PC-3 (cell line): ENCODE data around the gene TSPAN32. TPM values are rescaled to one million over a fixed set of nuclear protein-coding genes. Genes with fewer than 3 reads are reported as not detected.

ENCODE experiments used
- ATAC-seq: fragments of 200-7000 bp; cut with Tn5 transposase; 2 replicates; pipeline ENCODE4 v1.9.1; 2020; ENCODE audit warnings: mild to moderate bottlenecking, moderate library complexity
- BruUV-seq: library from RNA; stranded (reverse); fragments of 400-500 nt; replicated peaks from 2 replicates; lab custom pipeline; 2021; lab: Mats Ljungman, UMichigan
- CTCF ChIA-PET: fragments of 300-600 bp; sonication (Branson Sonifier 250); formaldehyde crosslinking; loops from one replicate; lab custom pipeline; 2022; ENCODE audit warnings: antibody characterized with exemption; lab: Charles Lee
- POLR2A ChIA-PET: fragments of 300-600 bp; sonication (Branson Sonifier 250); formaldehyde crosslinking; loops from one replicate; lab custom pipeline; 2022; ENCODE audit warnings: antibody characterized with exemption; ENCODE audit not compliant: unreplicated experiment; lab: Charles Lee
- DNase-seq: peaks from one replicate; pipeline ENCODE4 v3.0.0-alpha.2; 2015
- H2AFZ ChIP-seq: fragments of 300-600 bp; sonication (generic); 2 replicates; pipeline ENCODE4 v1.6.0; 2016; ENCODE audit warnings: antibody characterized with exemption, low read length
- H3F3A ChIP-seq: fragments of 300-600 bp; sonication (generic); one replicate; pipeline ENCODE4 v1.6.0; 2017; ENCODE audit warnings: antibody characterized with exemption, low read length, control low read depth, mild to moderate bottlenecking; ENCODE audit not compliant: unreplicated experiment
- H3K27ac ChIP-seq: fragments of 300-600 bp; sonication (generic); 2 replicates; pipeline ENCODE4 v1.5.1; 2016; ENCODE audit warnings: mild to moderate bottlenecking, low read length
- H3K27me3 ChIP-seq: fragments of 300-600 bp; sonication (generic); 2 replicates; pipeline ENCODE4 v1.6.1; 2016; ENCODE audit warnings: low read length, mixed read lengths
- H3K36me3 ChIP-seq: fragments of 300-600 bp; sonication (generic); 2 replicates; pipeline ENCODE4 v1.6.1; 2016; ENCODE audit warnings: low read depth, mixed run types, low read length, mixed read lengths
- H3K4me1 ChIP-seq: fragments of 300-600 bp; sonication (generic); 2 replicates; pipeline ENCODE4 v1.5.1; 2016; ENCODE audit warnings: low read length; ENCODE audit not compliant: insufficient read depth
- H3K4me2 ChIP-seq: fragments of 300-600 bp; sonication (generic); 2 replicates; pipeline ENCODE4 v1.6.0; 2016; ENCODE audit warnings: low read length
- H3K4me3 ChIP-seq: fragments of 300-600 bp; sonication (generic); 2 replicates; pipeline ENCODE4 v1.5.1; 2016; ENCODE audit warnings: mild to moderate bottlenecking, low read length, mixed read lengths
- H3K79me2 ChIP-seq: fragments of 300-600 bp; sonication (generic); 2 replicates; pipeline ENCODE4 v1.6.1; 2017; ENCODE audit warnings: low read length, mixed read lengths
- H3K9ac ChIP-seq: fragments of 300-600 bp; sonication (generic); 2 replicates; pipeline ENCODE4 v1.6.0; 2016; ENCODE audit warnings: mild to moderate bottlenecking, low read length
- H3K9me2 ChIP-seq: fragments of 300-600 bp; sonication (generic); replicated peaks from 2 replicates; pipeline ENCODE4 v1.6.1; 2016; ENCODE audit warnings: mixed run types, low read length, mixed read lengths
- H3K9me3 ChIP-seq: fragments of 300-600 bp; sonication (generic); 2 replicates; pipeline ENCODE4 v1.6.1; 2016; ENCODE audit warnings: low read length, mixed read lengths
- H4K20me1 ChIP-seq: fragments of 300-600 bp; sonication (generic); 2 replicates; pipeline ENCODE4 v1.6.1; 2016; ENCODE audit warnings: low read length, mixed read lengths
- EZH2 ChIP-seq: fragments of 300-600 bp; sonication (generic); IDR thresholded peaks from one replicate; pipeline ENCODE4 v1.6.1; 2017; ENCODE audit warnings: antibody characterized with exemption, mild to moderate bottlenecking, low read length; ENCODE audit not compliant: unreplicated experiment
- EZH2phosphoT487 ChIP-seq: fragments of 300-600 bp; sonication (generic); IDR thresholded peaks from 2 replicates; pipeline ENCODE4 v1.6.1; 2018; ENCODE audit warnings: mild to moderate bottlenecking, antibody characterized with exemption, low read length, borderline replicate concordance
- intact Hi-C: fragments of 100-400 bp; cut with micrococcal nuclease; formaldehyde crosslinking; loops from 2 replicates; pipeline ENCODE4 v1.9.0; 2023
- total RNA-seq: library from RNA; depleted of rRNA; stranded (reverse); fragments of >200 nt; gene quantifications from 2 replicates; pipeline ENCODE4 v1.2.3, GENCODE V29; 2014
- TF ChIP-seq, protein P1 (sequence below): fragments of 300-600 bp; sonication (generic); conservative IDR thresholded peaks from 2 replicates; pipeline ENCODE4 v1.5.1; 2017; ENCODE audit warnings: antibody characterized with exemption, low read depth, mild to moderate bottlenecking, low read length

The TSPAN32 gene
- total RNA-seq, 1 experiment from 2014 or later = not detected

DNA sequence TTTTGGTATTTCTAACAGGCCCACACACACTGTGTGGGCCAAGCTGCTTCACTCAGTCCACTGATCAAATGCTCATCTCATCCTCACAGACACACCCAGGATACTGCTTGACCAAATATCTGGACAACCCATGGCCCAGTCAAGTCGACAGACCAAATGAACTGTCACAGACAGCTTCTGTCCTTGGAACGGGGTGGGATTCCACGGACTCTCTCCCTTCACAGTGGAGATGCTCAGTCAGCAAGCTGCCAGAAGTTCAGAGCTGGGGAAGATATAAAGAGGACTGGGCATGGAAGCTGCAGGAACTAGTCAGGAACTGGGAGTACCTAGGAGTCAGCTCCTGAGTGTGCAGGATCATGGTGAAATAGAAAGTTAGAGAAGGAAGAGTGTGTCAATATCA lies 40.7 kb downstream of the TSPAN32 start:
- Histone ChIP-seq H3K27ac (no peak overlapping the region), H4K20me1 (no peaks in the 10 kb centered on the region), H3K4me3 (no peak overlapping the region), H3K79me2 (no peaks in the 10 kb centered on the region), H3K4me2 (no peak overlapping the region), H2AFZ (no peak overlapping the region), H3K9me3 (peaks cover 4% of the 10 kb centered on the region; the same call in 1 of the 2 replicates), H3K36me3 (no peaks in the 10 kb centered on the region), H3K4me1 (no peaks in the 10 kb centered on the region), H3F3A (no peaks in the 10 kb centered on the region), H3K27me3 (peaks cover 21% of the 10 kb centered on the region), H3K9ac (no peak overlapping the region), H3K9me2 (no peaks in the 10 kb centered on the region)
- POLR2A ChIA-PET = no interaction called here
- BruUV-seq = no TSS peak
- ATAC-seq = no peak
- TF ChIP-seq EZH2phosphoT487 (no peak), EZH2 (no peak)
- TF ChIP-seq, protein P1, sequence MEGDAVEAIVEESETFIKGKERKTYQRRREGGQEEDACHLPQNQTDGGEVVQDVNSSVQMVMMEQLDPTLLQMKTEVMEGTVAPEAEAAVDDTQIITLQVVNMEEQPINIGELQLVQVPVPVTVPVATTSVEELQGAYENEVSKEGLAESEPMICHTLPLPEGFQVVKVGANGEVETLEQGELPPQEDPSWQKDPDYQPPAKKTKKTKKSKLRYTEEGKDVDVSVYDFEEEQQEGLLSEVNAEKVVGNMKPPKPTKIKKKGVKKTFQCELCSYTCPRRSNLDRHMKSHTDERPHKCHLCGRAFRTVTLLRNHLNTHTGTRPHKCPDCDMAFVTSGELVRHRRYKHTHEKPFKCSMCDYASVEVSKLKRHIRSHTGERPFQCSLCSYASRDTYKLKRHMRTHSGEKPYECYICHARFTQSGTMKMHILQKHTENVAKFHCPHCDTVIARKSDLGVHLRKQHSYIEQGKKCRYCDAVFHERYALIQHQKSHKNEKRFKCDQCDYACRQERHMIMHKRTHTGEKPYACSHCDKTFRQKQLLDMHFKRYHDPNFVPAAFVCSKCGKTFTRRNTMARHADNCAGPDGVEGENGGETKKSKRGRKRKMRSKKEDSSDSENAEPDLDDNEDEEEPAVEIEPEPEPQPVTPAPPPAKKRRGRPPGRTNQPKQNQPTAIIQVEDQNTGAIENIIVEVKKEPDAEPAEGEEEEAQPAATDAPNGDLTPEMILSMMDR = no peak
- CTCF ChIA-PET = no interaction called here
- no peak for DNase-seq
- intact Hi-C loops = no loop called here

DNA sequence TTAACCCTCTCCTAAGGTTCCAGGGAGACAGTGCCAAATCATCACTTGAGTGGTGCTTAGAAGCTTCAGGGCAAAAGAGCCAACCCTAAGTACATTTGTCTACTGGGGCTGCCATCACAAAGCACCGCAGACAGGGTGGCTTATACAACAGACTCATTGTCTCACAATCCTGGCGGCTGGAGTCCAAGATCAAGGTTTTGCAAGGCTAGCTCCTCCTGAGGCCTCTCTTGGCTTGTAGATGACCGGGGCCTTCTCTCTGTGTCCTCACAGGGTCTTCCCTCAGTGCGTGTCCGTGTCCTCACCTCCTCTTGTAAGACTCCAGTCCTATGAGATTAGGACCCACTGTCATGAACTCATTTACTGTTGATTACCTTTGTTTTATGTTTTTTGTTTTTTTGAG lies 41.2 kb downstream of the TSPAN32 start:
- Histone ChIP-seq H3K4me3 (no peak overlapping the region), H3K27me3 (peaks cover 18% of the 10 kb centered on the region), H3K4me1 (no peaks in the 10 kb centered on the region), H3K27ac (no peak overlapping the region), H4K20me1 (no peaks in the 10 kb centered on the region), H3K9me3 (peaks cover 4% of the 10 kb centered on the region; the same call in 1 of the 2 replicates), H3K36me3 (no peaks in the 10 kb centered on the region), H3K9ac (no peak overlapping the region), H3K9me2 (no peaks in the 10 kb centered on the region), H2AFZ (no peak overlapping the region), H3F3A (no peaks in the 10 kb centered on the region), H3K4me2 (no peak overlapping the region), H3K79me2 (no peaks in the 10 kb centered on the region)
- ChIA-PET POLR2A (no interaction called here), CTCF (no interaction called here)
- TF ChIP-seq, protein P1 = no peak
- no TSS peak for BruUV-seq
- intact Hi-C loops = no loop called here
- ATAC-seq = no peak
- no peak for DNase-seq

DNA sequence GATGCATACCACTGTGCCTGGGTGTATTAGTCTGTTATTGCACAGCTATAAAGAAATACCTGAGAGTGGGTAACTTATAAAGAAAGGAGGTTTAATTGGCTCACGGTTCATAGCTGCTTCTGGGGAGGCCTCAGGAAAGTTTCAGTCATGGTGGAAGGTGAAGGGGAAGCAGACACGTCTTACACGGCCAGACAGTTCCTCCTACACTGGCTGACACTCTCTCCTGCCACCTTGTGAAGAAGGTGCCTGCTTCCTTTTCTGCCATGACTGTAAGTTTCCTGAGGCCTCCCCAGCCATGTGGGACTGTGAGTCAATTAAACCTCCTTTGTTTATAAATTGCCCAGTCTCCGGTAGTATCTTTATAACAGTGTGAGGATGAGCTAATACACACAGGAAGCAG lies 41.7 kb downstream of the TSPAN32 start:
- POLR2A ChIA-PET = no interaction called here
- Histone ChIP-seq H3K4me3 (no peak overlapping the region), H3K4me2 (no peak overlapping the region), H3K36me3 (no peaks in the 10 kb centered on the region), H3K79me2 (no peaks in the 10 kb centered on the region), H3F3A (no peaks in the 10 kb centered on the region), H3K9ac (no peak overlapping the region), H3K27ac (no peak overlapping the region), H3K27me3 (peaks cover 12% of the 10 kb centered on the region), H3K9me3 (peaks cover 4% of the 10 kb centered on the region; the same call in 1 of the 2 replicates), H4K20me1 (no peaks in the 10 kb centered on the region), H2AFZ (no peak overlapping the region), H3K9me2 (no peaks in the 10 kb centered on the region), H3K4me1 (no peaks in the 10 kb centered on the region)
- TF ChIP-seq EZH2phosphoT487 = no peak
- no peak for TF ChIP-seq EZH2
- TF ChIP-seq, protein P1 = no peak
- no peak for ATAC-seq
- intact Hi-C loops = no loop called here
- no peak for DNase-seq
- BruUV-seq = no TSS peak
- CTCF ChIA-PET = no interaction called here
